Measurements from ENCODE around the gene ZFP69B.
"Not testable (repeated sequence)": the region's sequence is repeated elsewhere in the genome, so short reads cannot be mapped to it uniquely, and the experiment has no call there.

ZFP69B gene

GRCh38 chr1:40435876-40436275 is 14.4 kb upstream of the ZFP69B start:
- DNase-seq (ENCODE audit: low spot score): no peak

DNA sequence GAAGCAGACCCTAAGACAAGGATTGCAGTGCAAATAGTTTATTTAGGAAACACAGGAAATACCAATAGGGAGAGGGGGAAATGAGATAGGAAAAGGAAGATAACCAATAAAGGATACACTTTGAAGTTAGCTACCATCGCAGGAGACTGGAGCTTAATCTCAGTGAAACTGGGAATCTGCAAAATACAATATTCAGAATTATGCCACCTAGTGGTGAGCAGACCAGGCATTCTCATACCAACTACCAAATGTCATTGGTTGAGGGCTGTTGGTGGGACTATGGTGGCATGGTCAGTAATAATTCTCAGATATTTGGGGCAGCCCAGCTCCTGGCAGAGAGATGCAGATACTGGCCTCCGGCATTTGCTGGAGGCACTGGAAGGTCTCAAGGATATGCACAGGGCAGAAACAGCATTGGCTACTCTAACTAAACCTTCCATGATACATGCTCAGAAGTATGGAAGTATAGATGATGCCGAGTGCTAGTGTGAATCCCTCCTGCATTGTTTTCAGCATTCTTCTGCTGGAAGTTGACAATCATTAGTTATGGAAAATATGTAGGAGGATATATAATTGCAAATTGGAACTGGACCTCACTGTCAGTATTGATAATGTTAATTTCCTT is 11.8 kb upstream of the ZFP69B start:
- peak; percentile 54 for DNase-seq (ENCODE audit: low spot score)

DNA sequence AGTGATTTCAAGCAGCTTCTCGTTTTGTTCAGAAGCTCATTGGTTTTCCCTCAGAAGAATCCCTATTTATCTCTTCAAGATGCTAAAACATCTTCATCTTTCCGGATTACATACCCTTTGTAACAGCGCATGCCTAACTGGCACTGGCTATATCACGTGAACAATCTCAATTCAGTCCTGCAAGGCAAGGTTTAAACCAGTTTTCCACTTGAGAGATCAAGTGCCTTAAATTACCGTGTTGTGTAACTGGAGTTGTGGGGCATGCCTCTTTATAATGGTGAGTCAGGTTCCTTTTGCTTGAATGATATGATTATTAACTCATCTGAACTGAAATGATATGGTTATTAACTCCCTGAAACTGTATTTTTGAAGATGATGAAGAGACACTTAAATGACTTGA is 11.0 kb upstream of the ZFP69B start:
- DNase-seq (ENCODE audit: low spot score): no peak

GRCh38 chr1:40450495-40451237 is 390 bp downstream of the ZFP69B start:
- DNase-seq (ENCODE audit: low spot score): peak; percentile 35

GRCh38 chr1:40451238-40451585 is 936 bp downstream of the ZFP69B start:
- no peak for DNase-seq (ENCODE audit: low spot score)

DNA sequence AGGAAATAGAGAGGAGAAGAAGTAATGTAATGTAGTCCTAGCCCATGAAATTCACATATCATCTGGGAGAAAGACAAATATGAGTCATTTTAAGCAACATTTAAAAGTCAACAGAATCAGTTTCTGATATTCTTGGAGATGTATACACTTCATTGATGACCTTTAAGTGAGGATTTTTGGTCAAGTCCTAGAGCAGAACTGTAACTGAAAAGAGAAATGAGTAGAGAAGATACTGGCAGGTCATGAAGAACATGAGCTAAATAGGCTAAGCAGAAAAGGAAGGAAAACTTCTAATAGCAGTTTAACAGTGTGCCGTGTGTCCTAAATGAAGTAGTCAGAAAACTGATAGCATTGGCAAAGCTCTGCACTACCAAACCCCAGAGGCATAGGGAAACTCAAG is 4.6 kb downstream of the ZFP69B start:
- DNase-seq (ENCODE audit: low spot score): no peak

DNA sequence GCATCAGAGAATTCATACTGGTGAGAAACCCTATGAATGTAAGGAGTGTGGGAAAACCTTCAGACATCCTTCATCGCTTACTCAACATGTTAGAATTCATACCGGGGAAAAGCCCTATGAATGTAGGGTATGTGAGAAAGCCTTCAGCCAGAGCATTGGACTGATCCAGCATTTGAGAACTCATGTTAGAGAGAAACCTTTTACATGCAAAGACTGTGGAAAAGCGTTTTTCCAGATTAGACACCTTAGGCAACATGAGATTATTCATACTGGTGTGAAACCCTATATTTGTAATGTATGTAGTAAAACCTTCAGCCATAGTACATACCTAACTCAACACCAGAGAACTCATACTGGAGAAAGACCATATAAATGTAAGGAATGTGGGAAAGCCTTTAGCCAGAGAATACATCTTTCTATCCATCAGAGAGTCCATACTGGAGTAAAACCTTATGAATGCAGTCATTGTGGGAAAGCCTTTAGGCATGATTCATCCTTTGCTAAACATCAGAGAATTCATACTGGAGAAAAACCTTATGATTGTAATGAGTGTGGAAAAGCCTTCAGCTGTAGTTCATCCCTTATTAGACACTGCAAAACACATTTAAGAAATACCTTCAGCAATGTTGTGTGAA is 12.8 kb downstream of the ZFP69B start:
- DNase-seq (ENCODE audit: low spot score): no peak

GRCh38 chr1:40469327-40469726 is 19.1 kb downstream of the ZFP69B start:
- no peak for DNase-seq (ENCODE audit: low spot score)

DNA sequence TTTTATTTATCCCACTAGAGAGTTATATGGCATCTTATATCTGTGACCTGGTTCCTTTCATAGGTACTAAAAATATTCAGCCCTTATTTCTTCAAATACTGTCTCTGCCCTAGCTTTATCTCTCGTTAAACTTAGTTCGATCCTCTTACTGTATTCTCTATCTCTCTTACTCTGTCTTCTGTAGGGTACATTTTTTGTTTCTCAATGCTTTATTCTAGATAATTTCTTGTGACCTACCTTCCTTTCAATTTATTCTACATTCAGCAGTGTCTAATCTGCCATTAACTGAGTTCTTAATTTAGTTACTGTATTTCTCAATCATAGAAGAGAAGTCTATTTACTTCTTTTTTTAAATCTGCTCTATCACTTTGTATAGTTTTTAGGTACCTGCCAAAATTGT is 25.0 kb downstream of the ZFP69B start:
- no peak for DNase-seq (ENCODE audit: low spot score)

DNA sequence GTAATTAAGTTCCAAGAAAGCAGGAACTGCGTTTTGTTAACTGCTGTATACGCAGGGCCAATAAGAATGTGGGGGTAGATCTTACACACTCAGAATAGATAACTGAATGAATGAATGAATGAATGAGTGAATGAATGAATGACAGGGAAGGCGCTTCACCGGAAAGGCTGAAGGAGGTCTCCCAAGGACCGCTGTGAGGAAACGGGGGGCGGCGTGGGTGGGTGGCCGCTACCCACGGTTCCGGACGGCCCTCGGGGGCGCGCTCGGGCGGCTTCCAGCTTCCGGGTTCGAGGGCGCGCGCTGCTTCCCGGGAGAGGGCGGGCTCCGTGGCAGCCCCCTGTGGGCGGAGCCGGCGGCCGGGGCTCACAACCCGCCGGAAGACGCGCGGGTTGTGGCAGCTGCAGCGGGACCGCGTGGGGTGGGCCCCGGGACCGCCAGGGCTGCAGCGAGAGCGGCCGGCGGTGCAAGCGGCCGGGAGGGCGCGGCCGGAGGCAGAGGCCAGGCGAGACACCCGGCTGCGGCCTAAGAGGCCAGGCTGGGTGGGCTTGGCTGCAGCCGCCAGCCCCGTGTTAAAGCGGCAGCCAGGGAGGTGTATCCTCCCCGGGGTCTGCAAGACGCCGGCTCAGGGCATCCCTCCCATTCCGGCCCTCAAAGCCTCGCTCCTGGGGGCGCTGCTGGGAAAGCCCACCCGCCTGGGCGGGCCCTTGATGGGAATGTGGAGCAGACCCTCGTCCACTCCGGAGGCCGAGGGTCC is 26.8 kb downstream of the ZFP69B start, which contains the start of gene ZFP69:
Gene ZFP69 (plus strand): TSS at position 367 of the 754 bp plus-strand sequence. CDS start 2,072 bp downstream, outside the sequence.
- DNase-seq (ENCODE audit: low spot score): peak; percentile 20

GRCh38 chr1:40477678-40478053 is 27.4 kb downstream of the ZFP69B start:
- peak; percentile 24 for DNase-seq (ENCODE audit: low spot score)

DNA sequence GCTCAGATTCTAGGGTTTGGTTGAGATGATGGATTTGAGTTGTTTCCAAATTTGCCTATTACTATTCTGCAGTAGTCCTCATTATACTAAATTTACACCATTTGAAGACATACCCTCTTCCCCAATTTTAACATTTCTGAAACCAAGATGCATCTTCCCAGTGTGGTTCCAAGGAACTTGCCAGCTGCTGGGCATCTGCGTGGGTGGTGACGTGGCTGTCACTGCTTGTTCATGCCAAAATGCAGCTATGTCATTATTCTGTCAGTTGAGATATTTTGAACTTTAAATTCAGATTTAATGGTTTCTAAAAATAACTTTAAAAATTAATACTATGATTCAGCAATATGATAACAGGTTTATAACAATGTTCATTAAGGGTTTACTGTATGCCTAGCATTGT is 28.0 kb downstream of the ZFP69B start:
- DNase-seq (ENCODE audit: low spot score): no peak

- DNase-seq (ENCODE audit: low spot score): no peak
Measured at GRCh38 chr1:40479156-40479555, 28.9 kb downstream of the ZFP69B start.

GRCh38 chr1:40495315-40495903 is 45.1 kb downstream of the ZFP69B start:
- DNase-seq (ENCODE audit: low spot score): no peak

DNA sequence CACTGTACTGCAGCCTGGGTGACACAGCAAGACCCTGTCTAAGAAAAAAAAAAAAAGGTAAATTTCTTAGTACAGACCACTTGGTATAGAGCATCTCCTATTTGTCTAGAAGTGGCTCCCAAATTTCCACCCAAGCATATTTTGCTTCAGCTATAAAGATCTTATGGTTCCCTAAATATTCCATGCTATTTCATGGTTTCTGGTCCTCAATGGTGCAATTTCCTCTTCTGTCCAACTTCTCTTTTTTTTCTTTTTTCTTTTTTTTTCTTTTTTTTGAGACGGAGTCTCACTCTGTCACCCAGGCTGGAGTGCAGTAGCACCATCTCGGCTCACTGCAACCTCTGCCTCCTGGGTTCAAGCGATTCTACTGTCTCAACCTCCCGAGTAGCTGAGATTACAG is 52.4 kb downstream of the ZFP69B start:
- DNase-seq (ENCODE audit: low spot score): not testable (repeated sequence)

GRCh38 chr1:40507973-40508372 is 57.7 kb downstream of the ZFP69B start:
- DNase-seq (ENCODE audit: low spot score): no peak

- DNase-seq (ENCODE audit: low spot score): peak; percentile 41
Measured at GRCh38 chr1:40508375-40509341, 58.4 kb downstream of the ZFP69B start, which contains the start of gene EXO5. Gene EXO5 (plus strand): TSS chr1:40508767. CDS start chr1:40514545, 5,778 bp downstream.
